Measurements from ENCODE around the gene WTIP.
"Not testable (repeated sequence)": the region's sequence is repeated elsewhere in the genome, so short reads cannot be mapped to it uniquely, and the experiment has no call there.

The WTIP gene
- 0.05 to 6.1 (median 0.20) reads per million in 17 experiments for total RNA-seq

DNA sequence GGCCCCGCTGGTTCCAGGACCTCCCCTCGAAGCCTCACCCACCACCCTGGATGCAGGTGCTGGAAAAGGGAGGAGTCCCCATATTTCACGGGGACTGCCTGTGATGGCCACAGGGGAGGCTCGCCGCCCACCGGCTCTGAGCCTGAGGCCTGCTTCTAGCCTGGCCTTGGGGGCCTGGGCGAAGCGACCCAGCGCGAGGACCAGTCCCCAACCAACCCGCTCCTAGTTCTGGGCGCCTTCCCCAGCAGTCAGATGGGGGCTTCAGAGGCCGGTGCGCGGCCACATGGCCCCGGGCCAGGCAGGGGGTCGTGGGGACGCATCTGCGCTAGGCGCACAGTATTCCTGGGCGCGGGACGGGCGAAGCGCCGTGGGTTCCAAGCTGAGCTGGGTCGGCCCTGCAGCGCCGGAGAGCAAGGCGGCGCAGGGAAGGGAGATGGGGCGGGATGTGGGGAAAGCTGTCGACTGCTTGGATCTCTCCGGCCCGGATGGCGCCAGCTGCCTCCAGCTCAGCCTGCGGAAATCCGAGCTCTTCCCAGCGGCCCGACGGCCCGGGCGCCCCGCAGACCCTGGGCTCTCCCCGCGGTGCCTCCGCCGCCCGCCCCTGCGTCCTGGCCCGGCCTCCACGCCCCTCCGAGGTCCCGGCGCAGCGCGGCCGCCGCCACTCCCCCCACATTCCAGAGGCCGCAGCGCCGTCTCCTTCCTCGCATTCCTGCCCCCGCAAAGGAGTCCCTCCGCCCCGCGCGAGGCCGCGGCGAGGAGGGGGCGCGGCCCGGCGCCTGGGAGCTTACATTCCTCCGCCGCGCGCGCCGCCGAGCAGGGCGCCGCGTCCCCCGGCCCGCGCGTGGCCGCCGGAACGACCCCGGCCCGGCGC lies at the start of gene WTIP:
WTIP (plus strand) TSS at position 788 of the 871 bp plus-strand sequence. CDS start 217 bp downstream, outside the sequence.
- DNase-seq, result peak in 1 of 4 experiments; percentile 14

DNA sequence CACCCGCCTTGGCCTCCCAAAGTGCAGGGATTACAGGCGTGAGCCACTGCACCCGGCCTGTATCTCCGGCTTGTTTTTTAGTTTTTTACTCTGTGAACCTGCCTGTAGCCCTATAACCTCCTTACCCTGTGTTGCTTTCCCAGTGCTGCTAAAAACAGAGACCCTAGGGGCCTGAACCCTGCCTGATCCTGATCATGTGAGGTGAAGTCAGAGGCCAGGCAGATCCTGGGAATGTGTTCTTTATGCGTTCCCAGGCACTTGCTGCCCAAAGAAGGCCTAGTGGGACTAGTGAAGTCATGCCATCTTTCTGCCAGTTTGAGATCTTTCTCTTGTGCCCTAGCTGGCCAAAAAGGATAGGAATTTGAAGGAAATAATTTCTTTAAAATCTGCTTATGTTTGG lies 48.8 kb upstream of the WTIP start:
- DNase-seq, result no peak

DNA sequence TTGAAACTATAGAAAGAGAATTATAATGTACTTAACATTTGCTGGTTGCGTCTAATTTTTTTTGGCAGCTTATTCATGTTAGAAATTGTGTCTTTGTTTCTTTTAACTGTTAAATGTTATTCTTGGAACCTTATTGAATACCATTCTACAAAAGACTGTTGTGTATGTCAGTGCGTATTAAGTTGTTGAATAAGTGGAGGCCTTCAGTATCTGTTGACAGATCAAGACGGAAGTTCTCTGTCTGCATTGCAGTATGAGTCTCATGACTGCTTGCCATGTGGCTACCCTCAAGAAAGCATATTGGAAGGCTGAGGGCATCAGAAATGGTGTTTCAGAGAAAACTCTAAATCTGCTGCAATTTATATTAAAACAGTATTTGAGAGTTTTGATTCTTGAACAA lies 44.8 kb upstream of the WTIP start:
- no peak for DNase-seq

DNA sequence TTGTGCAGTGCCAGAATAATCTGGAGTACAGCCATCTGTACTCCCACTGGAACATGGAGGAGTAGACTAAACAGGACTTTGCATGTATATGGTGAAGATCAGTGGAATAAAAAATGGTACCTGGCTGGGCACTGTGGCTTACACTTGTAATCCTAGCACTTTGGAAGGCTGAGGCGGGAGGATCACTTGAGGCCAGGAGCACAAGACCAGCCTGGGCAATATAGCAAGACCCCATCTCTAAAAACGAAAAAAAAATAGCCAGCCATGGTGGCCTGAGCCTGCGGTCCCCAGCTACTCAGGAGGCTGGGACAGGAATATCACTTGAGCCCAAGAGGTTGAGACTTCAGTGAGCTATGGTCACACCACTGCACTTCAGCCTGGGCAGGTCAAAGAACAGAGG lies 33.4 kb upstream of the WTIP start:
- DNase-seq, result no peak

DNA sequence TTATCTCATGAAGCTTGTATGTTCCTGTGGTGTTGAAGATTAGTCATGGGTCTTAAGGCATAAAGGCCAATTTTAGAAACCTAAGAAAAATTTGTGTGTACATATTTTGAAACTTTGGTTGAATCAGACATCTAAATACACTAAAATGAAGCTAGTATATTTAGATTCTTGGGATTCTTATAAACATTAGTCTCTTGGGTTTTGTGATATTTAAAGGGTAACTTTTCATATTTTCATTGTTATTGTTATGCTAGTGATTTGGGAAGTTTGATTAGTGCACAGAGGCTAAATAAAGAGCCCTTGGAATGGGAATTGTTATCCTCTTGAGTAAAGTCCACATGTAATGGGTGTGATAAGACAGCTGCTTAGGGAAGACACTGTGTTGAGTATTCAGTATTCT lies 28.8 kb upstream of the WTIP start:
- no peak for DNase-seq

DNA sequence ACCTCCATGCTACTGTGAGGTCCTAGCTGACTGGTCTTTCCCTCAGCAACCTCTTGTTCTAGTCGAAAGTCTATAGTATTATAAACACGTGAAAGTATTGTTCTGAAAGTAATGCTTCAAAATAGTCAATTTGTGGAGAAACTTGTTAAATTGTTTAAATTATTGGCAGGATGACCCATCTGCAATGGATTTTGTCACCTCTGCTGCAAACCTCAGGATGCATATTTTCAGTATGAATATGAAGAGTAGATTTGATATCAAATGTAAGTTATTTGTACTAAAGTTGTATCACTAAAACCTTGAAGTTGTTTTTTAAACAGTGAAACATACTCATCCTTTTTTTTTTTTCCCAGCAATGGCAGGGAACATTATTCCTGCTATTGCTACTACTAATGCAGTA lies 27.5 kb upstream of the WTIP start:
- no peak for DNase-seq

DNA sequence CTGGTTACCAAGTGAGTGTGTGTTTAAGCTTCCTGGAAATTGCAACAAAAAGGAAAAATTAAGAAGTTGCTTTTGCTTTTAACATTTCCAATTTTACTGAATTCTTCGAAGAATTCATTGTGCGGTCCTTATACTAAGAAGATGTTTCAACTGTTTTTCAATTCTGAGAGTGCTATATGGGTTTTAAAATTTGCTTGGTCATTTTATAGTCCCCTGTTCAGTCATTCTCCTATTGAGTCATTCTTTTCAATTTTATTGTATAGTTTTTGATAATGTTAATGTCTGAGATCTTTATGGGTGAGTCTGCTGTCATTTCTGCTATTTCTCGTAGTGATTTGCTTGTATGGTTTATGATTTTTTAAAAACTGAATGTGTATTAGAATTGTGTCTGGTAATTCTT lies 26.9 kb upstream of the WTIP start:
- no peak for DNase-seq

DNA sequence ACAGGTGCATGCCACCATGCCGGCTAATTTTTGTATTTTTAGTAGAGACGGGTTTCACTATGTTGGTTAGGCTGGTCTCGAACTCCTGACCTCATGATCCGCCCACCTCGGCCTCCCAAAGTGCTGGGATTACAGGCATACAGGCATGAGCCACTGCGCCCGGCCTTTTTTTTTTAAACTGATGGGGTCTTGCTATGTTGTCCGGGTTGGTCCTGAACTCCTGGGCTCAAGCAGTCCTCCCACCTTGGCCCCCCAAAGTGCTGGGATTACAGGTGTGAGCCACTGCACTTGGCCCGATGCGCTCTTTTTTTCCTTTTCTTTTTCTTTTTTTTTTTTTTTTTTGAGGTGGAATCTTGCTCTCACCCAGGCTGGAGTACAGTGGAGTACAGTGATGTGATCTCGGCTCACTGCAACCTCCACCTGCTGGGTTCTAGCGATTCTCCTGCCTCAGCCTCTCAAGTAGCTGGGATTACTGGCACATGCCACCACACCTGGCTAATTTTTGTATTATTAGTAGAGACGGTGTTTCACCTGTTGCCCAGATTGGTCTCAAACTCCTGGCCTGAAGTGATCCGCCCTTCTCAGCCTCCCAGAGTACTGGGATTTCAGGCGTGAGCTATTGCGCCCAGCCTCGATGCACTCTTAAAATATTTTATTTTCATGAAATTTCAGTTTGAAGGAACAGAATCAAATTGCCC lies 25.6 kb upstream of the WTIP start:
- DNase-seq, result not testable (repeated sequence)

DNA sequence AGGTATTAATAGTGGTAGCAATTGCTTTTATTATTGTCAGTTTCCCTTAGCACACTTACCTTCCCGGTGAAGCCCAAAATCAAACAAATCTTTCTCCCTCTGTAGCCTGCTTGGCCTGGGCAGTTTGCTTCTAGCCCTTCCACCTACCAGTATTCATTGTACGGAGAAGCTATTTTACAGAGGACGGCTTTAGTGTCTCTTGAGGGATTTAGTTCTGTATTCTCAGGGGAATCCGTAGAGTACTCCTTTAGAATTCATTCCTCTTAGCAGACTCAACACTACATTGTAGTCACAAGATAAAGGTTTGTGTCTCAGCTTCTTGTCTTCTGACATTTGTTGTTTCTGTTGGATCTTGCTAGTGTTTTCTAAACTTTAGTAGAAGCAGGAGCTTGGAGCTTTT lies 24.1 kb upstream of the WTIP start:
- DNase-seq, result no peak

DNA sequence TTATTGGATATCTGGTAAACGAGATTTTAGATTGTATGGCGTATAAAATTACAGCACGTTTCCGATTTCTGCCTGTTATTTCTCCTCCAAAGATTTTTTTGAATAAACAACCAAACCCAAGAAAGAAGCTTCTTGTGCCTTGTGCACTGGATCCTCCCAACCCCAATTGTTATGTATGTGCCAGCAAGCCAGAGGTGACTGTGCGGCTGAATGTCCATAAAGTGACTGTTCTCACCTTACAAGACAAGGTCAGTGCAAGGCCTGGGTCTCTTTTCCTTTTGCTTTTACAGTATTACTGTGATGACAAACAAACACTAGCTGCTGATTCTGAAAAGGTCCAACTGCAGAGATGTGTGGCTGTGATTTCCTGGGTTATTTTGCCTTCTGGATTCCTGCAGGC lies 22.9 kb upstream of the WTIP start:
- DNase-seq, result no peak

DNA sequence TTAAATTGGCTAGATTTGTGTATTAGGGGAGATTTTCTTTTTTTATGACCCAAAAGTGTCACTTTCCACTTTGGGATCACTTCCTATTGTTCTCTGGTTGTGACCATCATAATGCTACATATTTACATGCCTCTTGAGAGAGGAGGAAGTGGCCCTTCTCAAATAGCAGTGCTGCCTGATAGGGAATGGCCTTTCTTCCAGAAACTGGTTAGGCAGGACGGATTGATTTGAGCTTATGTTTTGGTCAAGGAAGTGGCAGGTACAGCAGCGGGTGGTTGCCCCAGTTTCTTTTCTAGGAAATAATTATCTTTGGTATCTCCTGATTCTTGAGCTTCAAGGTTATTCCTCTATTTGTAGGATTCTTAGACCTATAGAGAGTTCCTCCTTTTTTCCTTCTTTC lies 21.9 kb upstream of the WTIP start:
- DNase-seq, result no peak

DNA sequence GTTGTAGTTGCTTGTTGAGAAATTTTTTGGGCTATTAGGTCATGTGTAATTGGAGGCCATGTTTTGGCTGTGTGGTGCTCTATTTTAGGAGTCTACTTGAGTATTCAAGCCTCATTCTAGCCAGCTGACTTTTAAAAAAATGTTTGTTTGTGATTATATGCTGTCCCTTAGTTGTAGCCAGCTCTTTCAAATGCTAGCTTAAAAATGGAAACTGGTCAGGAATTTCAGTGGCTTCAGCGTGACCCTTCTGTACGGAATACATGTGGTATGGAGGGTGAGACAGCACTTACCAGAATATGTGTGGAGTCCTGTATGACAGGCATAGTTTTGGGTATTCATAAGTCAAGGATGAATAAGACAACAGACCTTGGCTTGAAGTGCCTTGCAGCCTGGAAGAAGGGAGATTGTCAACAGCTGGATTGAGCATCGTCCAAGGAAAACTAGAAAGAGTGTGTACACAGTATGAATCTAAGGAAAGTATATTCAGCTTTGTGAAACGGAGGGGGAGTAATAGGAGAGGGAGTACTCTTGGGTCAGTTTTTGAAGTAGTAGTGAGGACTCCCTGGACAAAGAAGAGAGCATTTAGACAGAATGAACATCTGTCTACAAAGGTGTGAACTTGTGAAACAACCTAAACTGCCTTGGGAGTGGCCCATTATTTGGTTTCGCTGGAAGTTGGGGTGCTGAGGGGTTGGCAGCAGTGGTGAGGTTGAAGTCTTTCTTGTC lies 20.0 kb upstream of the WTIP start:
- no peak for DNase-seq

DNA sequence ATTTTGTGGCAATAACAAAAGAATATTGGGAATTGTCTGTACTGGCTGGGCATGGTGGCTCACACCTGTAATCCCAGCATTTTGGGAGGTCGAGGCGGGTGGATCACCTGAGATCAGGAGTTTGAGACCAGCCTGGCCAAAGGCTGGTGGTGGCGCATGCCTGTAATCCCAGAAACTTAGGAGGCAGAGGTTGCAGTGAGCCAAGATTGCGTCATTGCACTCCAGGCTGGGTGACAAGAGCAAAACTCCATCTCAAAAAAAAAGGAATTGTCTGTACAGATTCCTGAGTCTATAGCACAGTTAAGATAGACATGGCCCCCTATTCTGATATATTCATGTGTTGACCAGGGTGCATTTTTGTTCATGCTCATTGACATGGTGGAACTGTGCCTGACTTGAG lies 16.8 kb upstream of the WTIP start:
- not testable (repeated sequence) for DNase-seq

DNA sequence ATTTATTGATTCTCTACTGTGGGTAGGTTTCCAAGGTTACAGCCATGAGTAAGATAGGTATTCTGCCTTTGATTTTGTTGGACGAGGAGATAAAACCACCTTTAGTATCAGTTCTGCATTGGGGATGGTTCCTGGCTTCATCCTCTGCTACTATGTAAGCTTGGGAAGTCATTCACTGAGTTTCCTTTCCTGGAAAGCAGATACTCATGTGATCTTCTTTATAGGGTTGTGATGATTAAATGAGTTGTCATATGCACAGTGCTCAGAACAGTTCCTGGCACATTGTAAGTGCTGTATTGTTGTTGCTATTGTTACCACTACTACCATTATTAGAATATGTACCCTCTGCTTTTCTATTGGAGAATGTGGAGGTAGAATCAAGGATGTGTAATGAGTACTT lies 13.1 kb upstream of the WTIP start:
- peak in 2 of 4 experiments; percentile 23 to 42 for DNase-seq

DNA sequence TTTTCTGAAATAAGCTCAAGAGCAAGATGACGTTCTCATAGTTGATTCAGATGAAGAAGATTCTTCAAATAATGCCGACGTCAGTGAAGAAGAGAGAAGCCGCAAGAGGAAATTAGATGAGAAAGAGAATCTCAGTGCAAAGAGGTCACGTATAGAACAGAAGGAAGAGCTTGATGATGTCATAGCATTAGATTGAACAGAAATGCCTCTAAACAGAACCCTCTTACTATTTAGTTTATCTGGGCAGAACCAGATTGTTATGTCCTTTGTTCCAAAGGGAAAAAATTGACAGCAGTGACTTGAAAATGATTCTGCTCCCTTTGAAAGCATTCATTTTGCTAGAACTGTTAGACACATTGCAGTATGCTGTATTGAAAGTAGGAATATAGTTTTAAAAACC lies 12.5 kb upstream of the WTIP start:
- not testable (repeated sequence) for DNase-seq

DNA sequence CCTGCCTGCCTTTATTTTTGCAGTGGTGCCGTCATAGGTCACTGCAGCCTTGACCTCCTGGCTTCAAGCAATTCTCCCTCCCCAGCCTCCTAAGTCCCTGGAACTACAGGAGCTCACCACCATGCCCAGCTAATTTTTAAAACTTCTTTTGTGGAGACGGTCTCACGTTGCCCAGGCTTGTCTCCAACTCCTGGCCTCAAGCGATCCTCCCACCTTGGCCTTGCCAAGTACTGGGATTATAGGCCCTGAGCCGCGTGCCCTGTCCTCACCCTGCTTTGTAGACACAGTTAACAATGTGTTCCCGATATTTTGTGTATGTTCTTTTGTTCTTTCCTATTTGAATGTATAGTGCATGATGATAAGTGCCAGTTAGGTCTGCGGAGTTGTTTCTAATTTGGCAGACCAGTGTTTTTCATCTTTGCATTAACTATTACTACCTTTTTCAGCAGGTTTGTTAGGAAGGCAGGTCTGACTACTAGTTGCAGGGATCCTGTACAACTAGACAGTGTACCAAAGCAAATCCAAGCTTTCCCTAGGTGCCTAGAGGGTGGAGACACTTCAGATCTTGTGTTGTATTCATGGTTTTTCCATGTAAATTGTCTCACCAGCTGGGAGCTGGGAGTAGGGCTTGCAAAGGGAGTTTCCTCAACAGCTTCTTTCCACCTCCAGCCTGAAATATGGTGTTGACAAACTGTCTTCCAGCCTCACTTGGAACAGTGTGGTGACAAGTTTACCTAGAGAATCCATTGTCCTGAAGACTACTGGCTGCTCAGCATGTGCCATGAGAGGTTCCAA lies 9.5 kb upstream of the WTIP start:
- DNase-seq, result no peak

DNA sequence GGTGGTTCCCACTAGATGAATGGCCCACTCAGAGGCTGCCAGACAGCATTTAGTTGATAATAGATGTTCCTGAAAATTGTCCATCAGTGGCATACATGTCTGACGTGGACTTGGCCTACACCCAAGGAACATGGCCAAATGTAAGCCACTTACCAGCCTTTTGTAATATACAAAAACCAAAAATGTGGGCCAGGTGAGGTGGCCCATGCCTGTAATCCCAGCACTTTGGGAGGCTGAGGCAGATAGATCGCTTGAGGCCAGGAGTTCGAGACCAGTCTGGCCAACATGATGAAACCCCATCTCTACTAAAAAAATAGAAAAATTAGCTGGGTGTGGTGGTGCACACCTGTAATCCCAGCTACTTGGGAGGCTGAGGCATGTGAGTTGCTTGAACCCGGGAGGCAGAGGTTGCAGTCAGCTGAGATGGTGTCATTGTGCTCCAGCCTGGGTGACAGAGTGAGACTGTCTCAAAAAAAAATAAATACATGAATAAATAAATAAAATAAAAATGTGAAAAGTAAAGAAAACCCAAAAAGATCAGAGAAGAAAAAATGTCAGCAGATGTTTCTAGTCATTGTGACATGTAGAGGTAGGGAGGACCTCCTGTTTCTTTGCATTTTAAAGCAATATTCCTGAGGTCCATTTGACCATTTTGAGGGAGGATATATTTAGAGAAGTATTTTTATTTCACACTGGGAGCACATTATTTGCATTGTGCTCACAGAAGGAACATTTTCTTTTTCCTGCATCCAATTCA lies 7.1 kb upstream of the WTIP start:
- DNase-seq, result no peak

DNA sequence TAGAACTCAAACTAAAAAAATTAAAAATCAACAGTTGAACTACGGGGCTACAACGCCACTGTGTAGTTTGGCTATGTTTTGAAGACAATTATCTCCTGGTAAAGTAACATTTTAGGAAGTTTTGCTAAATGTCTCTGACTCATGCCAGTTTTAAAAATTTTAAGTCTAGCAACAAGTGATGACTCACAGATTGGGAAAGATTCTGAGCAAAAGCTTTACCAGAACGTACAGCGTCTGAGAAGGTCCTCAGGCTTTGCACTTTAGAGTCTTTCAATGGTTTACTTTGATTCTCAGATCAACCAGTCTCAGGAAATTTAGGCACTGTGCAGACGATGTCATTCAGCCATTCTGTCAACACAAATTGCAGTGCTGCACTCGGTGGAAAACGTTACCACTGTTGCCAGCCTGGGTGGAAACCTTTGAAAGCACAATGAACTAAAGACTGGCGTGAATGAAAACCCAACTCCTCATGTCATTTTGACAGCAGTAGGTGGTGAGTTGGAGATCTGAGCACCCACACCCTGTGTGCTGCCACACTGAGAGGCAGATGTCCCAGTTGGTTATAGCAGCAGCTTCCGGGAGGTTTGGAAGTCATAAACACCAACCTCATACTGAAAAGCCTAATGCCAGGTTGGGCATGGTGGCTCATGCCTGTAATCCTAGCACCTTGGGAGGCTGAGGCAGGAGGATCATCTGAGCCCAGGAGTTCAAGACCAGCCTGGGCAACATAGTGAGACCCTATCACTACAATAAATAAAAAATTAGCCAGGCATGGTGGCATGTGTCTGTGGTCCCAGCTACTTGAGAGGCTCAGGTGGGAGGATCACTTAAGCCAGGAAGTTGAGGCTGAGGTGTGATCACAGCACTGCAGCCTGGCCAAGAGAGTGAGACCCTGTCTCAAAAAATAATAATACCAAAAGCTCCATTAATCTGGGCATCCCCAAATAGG lies 6.3 kb upstream of the WTIP start:
- DNase-seq, result peak; percentile 61 to 91 (median 80)

DNA sequence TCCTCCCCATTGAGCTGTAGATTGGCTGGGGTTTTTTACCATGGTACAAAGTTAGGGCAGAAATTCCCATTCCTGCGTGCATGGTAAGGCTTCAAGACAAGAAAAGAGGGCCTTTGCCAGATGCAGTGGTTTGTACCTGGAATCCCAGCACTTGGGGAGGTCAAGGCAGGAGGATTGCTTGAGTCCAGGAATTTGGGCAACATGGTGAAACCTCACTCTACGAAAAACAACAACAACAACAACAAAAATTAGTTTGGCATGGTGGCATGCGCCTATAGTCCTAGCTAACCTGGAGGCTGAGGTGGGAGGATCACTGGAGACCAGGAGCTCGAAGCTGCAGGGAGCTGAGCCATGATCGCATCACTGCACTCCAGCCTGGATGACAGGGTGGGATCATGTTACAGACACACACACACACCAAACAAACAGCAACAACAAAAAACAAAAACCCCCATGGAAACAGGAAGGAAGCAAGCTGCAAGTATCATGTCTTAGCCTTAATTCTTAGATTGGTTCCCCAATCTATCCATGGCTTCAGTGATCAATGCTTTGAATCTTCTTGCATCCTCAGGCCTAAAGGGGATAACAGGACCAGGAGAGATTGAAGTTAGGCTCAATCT lies 5.5 kb upstream of the WTIP start:
- peak in 2 of 4 experiments; percentile 20 to 53 for DNase-seq

DNA sequence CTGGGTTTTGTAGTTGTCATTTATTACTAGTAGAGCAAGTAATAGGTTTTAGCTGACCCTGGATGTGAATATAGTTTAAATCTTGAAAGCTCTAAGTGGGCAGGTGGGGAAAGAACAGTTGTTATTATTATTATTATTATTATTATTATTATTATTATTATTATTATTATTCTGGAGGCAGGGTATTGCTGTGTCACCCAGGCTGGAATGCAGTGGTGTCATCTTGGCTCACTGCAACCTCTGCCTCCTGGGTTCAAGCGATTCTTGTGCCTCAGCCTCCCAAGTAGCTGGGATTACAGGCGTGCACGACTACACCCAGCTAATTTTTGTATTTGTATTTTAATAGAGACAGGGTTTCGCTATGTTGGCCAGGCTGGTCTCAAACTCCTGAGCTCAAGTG lies 3.1 kb upstream of the WTIP start:
- not testable (repeated sequence) for DNase-seq

Measured in suppressor macrophage (primary cell).